Natural killer cell treated with Interleukin-12 subunit alpha and Interleukin-12 subunit beta and Interleukin-15 and Interleukin-18, amount 100 ng/mL, for 72 hours (primary cell): ENCODE data around the gene BCAS3. TPM values are rescaled to one million over a fixed set of nuclear protein-coding genes. Genes with fewer than 3 reads are reported as not detected.

Experiments
- ATAC-seq, 2 donors: fragments of 150-1000 bp; cut with Tn5 transposase in 1 of 2; sonication (Bioruptor Pico), chemical (Tn5 transposase) in 1 of 2; 2 replicates each; pipeline ENCODE4 v1.10.0; 2021
- DNase-seq: peaks from one replicate; pipeline ENCODE4 v3.0.0; 2022; ENCODE audit warnings: low spot score
- H3K27ac Mint-ChIP-seq, 2 donors: 1 replicate in 1 of 2; 2 replicates in 1 of 2; pipeline ENCODE4 v1.8.0; 2022; ENCODE audit warnings: mixed read lengths in 2 of 2, mild to moderate bottlenecking in 1 of 2, moderate library complexity in 1 of 2
- H3K27me3 Mint-ChIP-seq, 2 donors: 1 replicate in 1 of 2; 2 replicates in 1 of 2; pipeline ENCODE4 v1.8.0; 2022; ENCODE audit warnings: mixed read lengths in 2 of 2
- H3K36me3 Mint-ChIP-seq: one replicate; pipeline ENCODE4 v1.8.0; 2022; ENCODE audit warnings: mixed read lengths
- H3K4me1 Mint-ChIP-seq, 2 donors: 1 replicate in 1 of 2; 2 replicates in 1 of 2; pipeline ENCODE4 v1.8.0; 2022; ENCODE audit warnings: low read depth in 2 of 2, mixed read lengths in 2 of 2, mild to moderate bottlenecking in 1 of 2
- H3K4me3 Mint-ChIP-seq: one replicate; pipeline ENCODE4 v1.8.0; 2022; ENCODE audit warnings: mixed read lengths
- H3K9me3 Mint-ChIP-seq: 2 replicates; pipeline ENCODE4 v1.8.0; 2022; ENCODE audit warnings: mixed read lengths
- total RNA-seq, 2 donors: library from RNA; stranded (reverse); gene quantifications; one replicate each; pipeline ENCODE4 v1.2.3, GENCODE V29; 2022

BCAS3 gene
- total RNA-seq, 2 donors from 2014 or later: 19.5 to 26.4 TPM

- Mint-ChIP-seq H3K36me3 (no peaks in the 10 kb centered on the region), H3K27ac (peak overlapping the region in 1 of 2 donors; percentile 52), H3K4me3 (no peak overlapping the region), H3K27me3 (no peaks in the 10 kb centered on the region), H3K9me3 (peaks cover 5% of the 10 kb centered on the region), H3K4me1 (peaks cover 29 to 38% of the 10 kb centered on the region in 2 donors)
- DNase-seq: no peak
- ATAC-seq: peak in 1 of 2 donors; percentile 66
These were observed 602.7 kb downstream of the BCAS3 start for GRCh38 chr17:61280338-61280737.

- H3K4me1 Mint-ChIP-seq: peaks cover 29 to 40% of the 10 kb centered on the region in 2 donors
These were observed 603.2 kb downstream of the BCAS3 start for GRCh38 chr17:61280851-61281250.

GRCh38 chr17:61282377-61282776 is 604.7 kb downstream of the BCAS3 start:
- H3K36me3 Mint-ChIP-seq: no peaks in the 10 kb centered on the region
- DNase-seq: no peak
- peaks cover 27 to 50% of the 10 kb centered on the region in 2 donors for H3K4me1 Mint-ChIP-seq

More at GRCh38 chr17:61280851-61281250, 603.2 kb downstream of the BCAS3 start:
- no peak for ATAC-seq
- Mint-ChIP-seq H3K27ac (no peak overlapping the region), H3K9me3 (peaks cover 5% of the 10 kb centered on the region), H3K4me3 (no peak overlapping the region), H3K27me3 (no peaks in the 10 kb centered on the region), H3K36me3 (no peaks in the 10 kb centered on the region)
- no peak for DNase-seq

DNA sequence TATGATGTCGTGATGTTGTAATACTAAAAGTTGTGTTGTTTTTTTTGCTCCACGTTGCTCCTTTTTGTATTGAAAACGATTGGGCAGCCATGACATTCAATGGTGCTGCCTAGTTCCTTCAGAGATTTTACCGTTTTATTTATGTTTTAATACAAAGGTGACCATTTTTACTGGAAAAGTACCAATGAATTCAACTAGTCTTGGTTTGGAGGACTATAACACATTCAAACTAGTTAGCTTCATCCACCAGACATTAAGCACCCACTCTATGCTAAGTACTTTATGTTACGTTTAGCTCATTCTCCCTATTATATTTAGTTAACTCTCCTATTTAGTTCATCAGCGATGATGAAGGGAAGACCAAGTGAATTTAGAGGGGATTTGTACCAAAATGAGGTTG is 605.4 kb downstream of the BCAS3 start:
- Mint-ChIP-seq H3K36me3 (no peaks in the 10 kb centered on the region), H3K27me3 (no peaks in the 10 kb centered on the region), H3K4me3 (no peak overlapping the region), H3K4me1 (peaks cover 24 to 47% of the 10 kb centered on the region in 2 donors), H3K9me3 (peaks cover 5% of the 10 kb centered on the region), H3K27ac (no peak overlapping the region)
- DNase-seq: no peak
- no peak for ATAC-seq

More at GRCh38 chr17:61282377-61282776, 604.7 kb downstream of the BCAS3 start:
- no peak for ATAC-seq
- H3K4me3 Mint-ChIP-seq: peak overlapping the region; percentile 24
- H3K9me3 Mint-ChIP-seq: peaks cover 5% of the 10 kb centered on the region
- no peaks in the 10 kb centered on the region for H3K27me3 Mint-ChIP-seq
- peak overlapping the region in 1 of 2 donors; percentile 59 for H3K27ac Mint-ChIP-seq

DNA sequence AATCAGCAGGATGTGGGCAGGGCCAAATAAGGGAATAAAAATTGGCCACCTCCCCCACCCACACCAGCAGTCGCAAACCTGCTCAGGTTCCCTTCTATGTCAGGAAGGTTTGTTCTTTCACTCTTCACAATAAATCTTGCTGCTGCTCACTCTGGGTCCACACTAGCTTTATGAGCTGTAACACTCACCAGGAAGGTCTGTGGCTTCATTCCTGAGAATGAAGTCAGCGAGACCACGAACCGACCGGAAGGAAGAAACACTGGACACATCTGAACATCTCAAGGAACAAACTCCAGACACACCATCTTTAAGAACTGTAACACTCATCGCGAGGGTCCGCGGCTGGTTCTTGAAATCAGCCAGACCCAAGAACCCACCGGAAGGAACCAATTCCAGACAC is 606.5 kb downstream of the BCAS3 start:
- peaks cover 5% of the 10 kb centered on the region for H3K9me3 Mint-ChIP-seq
- DNase-seq (no peak), ATAC-seq (no peak)
- no peaks in the 10 kb centered on the region for H3K36me3 Mint-ChIP-seq
- no peaks in the 10 kb centered on the region for H3K27me3 Mint-ChIP-seq
- no peak overlapping the region for H3K4me3 Mint-ChIP-seq
- peaks cover 23 to 41% of the 10 kb centered on the region in 2 donors for H3K4me1 Mint-ChIP-seq
- no peak overlapping the region for H3K27ac Mint-ChIP-seq

GRCh38 chr17:61284746-61285145 is 607.1 kb downstream of the BCAS3 start:
- no peak overlapping the region for H3K27ac Mint-ChIP-seq
- ATAC-seq (no peak), DNase-seq (no peak)
- no peaks in the 10 kb centered on the region for H3K27me3 Mint-ChIP-seq
- peaks cover 5% of the 10 kb centered on the region for H3K9me3 Mint-ChIP-seq
- peaks cover 17 to 37% of the 10 kb centered on the region in 2 donors for H3K4me1 Mint-ChIP-seq
- no peak overlapping the region for H3K4me3 Mint-ChIP-seq
- no peaks in the 10 kb centered on the region for H3K36me3 Mint-ChIP-seq

DNA sequence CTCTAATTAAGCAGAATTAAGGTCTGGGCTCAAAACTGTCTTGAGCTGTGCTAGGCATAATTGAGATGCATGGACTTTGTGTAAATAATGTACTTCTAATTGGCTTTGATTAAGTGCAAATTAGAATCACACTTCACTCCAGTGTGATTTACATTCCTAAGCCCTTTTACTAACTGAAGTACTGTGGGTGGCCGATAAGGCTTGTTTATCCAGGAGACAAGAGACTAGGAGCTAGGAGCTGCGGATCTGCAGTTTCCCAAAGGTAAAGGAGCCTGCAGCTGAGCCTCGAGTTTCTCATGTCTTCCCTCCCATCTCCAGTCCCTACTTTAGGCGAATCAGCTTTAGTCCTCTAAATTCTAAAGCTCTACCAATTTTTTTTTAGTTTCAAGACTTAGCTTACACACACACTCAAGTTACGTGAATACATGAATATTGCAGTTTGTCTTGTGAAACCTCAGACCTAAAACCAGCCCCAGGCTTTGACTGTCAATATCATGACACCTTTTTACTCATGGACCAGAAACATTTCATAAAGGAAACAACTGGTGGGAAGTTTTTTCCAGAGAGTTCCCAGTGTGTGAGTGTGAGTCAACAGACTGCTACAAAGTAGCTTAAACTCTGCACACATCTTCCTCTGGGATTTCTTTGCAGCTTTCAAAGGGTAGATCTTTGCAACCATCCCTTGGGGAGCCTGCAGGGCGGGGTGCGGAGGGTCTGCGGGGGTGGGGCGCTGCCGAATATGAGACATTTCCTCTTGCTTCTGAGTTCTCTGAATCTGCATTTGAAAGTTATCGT is 608.1 kb downstream of the BCAS3 start:
- peak; percentile 43 to 62 for ATAC-seq
- no peaks in the 10 kb centered on the region for H3K36me3 Mint-ChIP-seq
- no peak for DNase-seq
- peaks cover 8 to 30% of the 10 kb centered on the region in 2 donors for H3K4me1 Mint-ChIP-seq
- H3K9me3 Mint-ChIP-seq: peaks cover 5% of the 10 kb centered on the region
- H3K4me3 Mint-ChIP-seq: peak overlapping the region; percentile 17
- H3K27me3 Mint-ChIP-seq: no peaks in the 10 kb centered on the region
- no peak overlapping the region for H3K27ac Mint-ChIP-seq

DNA sequence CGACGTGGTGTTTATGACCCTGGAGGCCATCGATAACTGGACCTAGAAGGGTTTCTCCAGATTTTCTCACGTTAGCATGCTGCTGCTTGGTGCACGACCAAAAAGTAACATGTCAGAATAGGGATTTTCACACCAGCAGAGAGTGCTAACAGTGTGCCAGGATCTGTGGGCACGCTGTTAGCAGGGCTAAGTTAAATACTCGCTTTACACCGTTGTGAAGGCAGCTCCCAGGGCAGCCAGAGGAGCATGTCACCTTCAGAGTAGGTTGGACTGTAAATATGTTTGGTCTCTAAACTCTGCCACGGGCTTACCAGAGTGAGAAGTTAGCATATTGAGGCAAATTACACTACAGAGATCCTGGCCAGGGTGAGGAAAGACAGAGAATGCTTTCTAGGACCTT is 608.8 kb downstream of the BCAS3 start:
- no peaks in the 10 kb centered on the region for H3K36me3 Mint-ChIP-seq
- peak overlapping the region in 1 of 2 donors; percentile 45 for H3K27ac Mint-ChIP-seq
- peaks cover 5% of the 10 kb centered on the region for H3K9me3 Mint-ChIP-seq
- peaks cover 7 to 30% of the 10 kb centered on the region in 2 donors for H3K4me1 Mint-ChIP-seq
- DNase-seq: no peak
- peak in 1 of 2 donors; percentile 38 for ATAC-seq
- no peak overlapping the region for H3K4me3 Mint-ChIP-seq
- no peaks in the 10 kb centered on the region for H3K27me3 Mint-ChIP-seq

GRCh38 chr17:61289408-61290385 is 612.0 kb downstream of the BCAS3 start:
- Mint-ChIP-seq H3K4me3 (no peak overlapping the region), H3K4me1 (peaks cover 3 to 23% of the 10 kb centered on the region in 2 donors), H3K27me3 (no peaks in the 10 kb centered on the region), H3K27ac (no peak overlapping the region), H3K36me3 (no peaks in the 10 kb centered on the region), H3K9me3 (no peaks in the 10 kb centered on the region)
- no peak for DNase-seq
- ATAC-seq: no peak

DNA sequence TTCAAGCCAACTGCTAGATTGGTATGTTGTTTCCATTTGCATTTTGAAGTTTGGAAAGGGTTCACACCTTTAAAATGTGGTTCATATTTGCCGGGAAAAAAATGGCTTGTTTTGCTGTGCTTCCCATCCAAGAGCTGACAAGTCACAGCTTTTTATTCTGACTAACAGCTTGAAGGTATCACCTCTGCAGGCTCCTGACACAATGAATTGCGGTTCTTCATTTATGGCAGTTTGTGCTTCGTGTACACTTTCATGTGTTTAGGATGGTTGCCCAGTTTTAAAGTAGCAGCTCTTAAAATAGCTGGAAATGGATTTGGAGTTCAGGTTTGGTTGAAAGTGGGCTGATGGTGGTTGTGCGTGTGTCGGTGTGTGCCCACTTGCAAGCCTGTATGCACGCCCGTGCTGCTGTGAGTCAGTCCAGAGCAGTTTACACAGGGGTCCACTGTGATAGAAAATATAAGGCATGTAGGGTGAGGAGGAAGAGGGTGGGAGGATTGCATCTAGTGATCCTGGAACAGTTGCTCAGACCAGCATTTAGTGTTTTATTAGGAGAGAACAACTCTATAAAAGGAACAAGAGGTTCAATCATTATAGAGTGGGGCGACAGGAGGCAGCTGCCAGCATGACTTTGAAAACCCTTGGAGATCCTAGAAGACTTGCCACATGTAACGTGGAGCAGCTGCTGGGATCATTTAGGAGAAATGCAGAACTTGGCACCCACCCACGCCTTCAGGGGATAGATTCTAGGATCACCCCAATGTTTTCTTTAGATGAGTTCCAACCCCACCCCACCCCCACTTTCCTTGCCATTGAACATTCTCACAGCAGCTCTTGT is 614.0 kb downstream of the BCAS3 start:
- H3K4me3 Mint-ChIP-seq: no peak overlapping the region
- H3K27ac Mint-ChIP-seq: no peak overlapping the region
- no peaks in the 10 kb centered on the region for H3K27me3 Mint-ChIP-seq
- H3K4me1 Mint-ChIP-seq: peaks cover 8 to 15% of the 10 kb centered on the region in 2 donors
- H3K36me3 Mint-ChIP-seq: no peaks in the 10 kb centered on the region
- no peaks in the 10 kb centered on the region for H3K9me3 Mint-ChIP-seq
- DNase-seq: no peak
- ATAC-seq: no peak

DNA sequence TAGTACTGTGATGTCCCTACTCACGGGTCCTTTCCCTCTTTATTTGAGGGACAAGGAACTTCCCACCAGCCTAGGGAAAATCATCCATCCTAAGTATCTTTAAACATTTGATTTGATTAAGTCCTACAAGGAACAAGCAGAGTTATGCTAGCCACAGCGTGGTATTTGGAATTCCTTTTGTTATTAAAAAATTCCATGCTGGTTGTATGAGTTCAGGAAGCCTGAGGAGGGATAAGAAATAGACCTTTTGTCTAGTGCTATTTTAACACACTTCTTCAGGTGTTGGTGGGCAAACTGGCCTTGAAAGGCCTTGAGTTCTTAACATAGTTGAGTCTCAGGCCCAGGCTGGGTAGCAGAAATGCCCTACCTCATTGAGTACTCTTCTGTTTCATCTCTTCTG is 616.6 kb downstream of the BCAS3 start:
- no peaks in the 10 kb centered on the region for H3K27me3 Mint-ChIP-seq
- no peaks in the 10 kb centered on the region for H3K36me3 Mint-ChIP-seq
- H3K9me3 Mint-ChIP-seq: no peaks in the 10 kb centered on the region
- no peak for DNase-seq
- ATAC-seq: no peak
- H3K4me1 Mint-ChIP-seq: peaks cover 8 to 13% of the 10 kb centered on the region in 2 donors
- no peak overlapping the region for H3K4me3 Mint-ChIP-seq
- H3K27ac Mint-ChIP-seq: peak overlapping the region in 1 of 2 donors; percentile 68

DNA sequence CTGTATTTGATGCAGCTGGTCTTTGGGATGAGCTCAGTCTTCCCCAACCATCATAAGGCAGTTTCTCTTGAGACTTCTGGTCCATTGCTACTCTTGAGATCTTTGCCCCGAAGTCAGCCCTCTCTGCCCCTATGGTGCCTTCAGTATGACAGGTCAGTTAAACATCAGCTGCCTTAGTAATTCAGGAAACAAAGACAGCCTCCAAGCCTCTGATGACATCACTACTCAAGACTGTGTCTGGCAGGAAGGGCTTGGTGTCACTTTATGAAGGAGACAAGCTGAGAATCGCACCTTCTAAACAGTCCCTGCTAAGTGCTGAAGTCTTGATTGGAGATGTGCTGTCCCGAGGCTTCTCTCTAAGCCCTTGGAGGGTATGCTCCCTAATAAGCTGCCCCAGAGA is 617.1 kb downstream of the BCAS3 start:
- H3K27ac Mint-ChIP-seq: peak overlapping the region in 1 of 2 donors; percentile 68
- H3K27me3 Mint-ChIP-seq: no peaks in the 10 kb centered on the region
- peaks cover 8 to 13% of the 10 kb centered on the region in 2 donors for H3K4me1 Mint-ChIP-seq
- no peaks in the 10 kb centered on the region for H3K36me3 Mint-ChIP-seq
- no peak for DNase-seq
- no peaks in the 10 kb centered on the region for H3K9me3 Mint-ChIP-seq
- ATAC-seq: peak; percentile 76 to 84
- no peak overlapping the region for H3K4me3 Mint-ChIP-seq

- Mint-ChIP-seq H3K9me3 (no peaks in the 10 kb centered on the region), H3K36me3 (no peaks in the 10 kb centered on the region), H3K27ac (no peak overlapping the region), H3K4me1 (peaks cover 8 to 13% of the 10 kb centered on the region in 2 donors), H3K27me3 (no peaks in the 10 kb centered on the region), H3K4me3 (no peak overlapping the region)
- no peak for DNase-seq
- ATAC-seq: no peak
These were observed 618.4 kb downstream of the BCAS3 start for GRCh38 chr17:61296058-61296457.
